AG09319 (cell line): ENCODE results near the gene GTF2IRD1.
"Not testable (repeated sequence)": the region's sequence is repeated elsewhere in the genome, so short reads cannot be mapped to it uniquely, and the experiment has no call there.

ENCODE experiments used
- DNase-seq: peaks from one replicate; pipeline ENCODE4 v3.0.0-alpha.2; 2010; ENCODE audit warnings: low read depth; ENCODE audit errors: extremely low read depth
- TF ChIP-seq, protein P1 (sequence below): IDR thresholded peaks from 2 replicates; pipeline ENCODE4 v1.5.1; 2011; ENCODE audit warnings: low read depth, mild to moderate bottlenecking, inconsistent platforms, low read length, moderate library complexity

The GTF2IRD1 gene

DNA sequence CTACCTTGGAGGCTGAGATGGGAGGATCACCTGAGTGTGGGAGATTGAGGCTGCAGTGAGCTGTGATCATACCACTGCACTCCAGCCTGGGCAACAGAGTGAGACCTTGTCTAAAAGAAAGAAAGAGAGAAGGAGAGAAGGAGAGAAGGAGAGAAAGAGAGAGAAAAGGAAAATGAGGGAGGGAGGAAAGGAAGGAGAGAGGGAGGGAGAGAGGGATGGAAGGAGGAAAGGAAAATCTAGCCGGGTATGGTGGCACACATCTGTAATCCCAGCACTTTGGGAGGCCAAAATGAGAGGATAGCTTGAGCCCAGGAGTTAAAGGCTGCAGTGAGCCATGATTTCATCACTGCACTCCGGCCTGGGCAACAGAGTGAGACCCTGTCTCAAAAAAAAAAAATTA, 42.9 kb upstream of the GTF2IRD1 start:
- TF ChIP-seq, protein P1, sequence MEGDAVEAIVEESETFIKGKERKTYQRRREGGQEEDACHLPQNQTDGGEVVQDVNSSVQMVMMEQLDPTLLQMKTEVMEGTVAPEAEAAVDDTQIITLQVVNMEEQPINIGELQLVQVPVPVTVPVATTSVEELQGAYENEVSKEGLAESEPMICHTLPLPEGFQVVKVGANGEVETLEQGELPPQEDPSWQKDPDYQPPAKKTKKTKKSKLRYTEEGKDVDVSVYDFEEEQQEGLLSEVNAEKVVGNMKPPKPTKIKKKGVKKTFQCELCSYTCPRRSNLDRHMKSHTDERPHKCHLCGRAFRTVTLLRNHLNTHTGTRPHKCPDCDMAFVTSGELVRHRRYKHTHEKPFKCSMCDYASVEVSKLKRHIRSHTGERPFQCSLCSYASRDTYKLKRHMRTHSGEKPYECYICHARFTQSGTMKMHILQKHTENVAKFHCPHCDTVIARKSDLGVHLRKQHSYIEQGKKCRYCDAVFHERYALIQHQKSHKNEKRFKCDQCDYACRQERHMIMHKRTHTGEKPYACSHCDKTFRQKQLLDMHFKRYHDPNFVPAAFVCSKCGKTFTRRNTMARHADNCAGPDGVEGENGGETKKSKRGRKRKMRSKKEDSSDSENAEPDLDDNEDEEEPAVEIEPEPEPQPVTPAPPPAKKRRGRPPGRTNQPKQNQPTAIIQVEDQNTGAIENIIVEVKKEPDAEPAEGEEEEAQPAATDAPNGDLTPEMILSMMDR = no peak

DNA sequence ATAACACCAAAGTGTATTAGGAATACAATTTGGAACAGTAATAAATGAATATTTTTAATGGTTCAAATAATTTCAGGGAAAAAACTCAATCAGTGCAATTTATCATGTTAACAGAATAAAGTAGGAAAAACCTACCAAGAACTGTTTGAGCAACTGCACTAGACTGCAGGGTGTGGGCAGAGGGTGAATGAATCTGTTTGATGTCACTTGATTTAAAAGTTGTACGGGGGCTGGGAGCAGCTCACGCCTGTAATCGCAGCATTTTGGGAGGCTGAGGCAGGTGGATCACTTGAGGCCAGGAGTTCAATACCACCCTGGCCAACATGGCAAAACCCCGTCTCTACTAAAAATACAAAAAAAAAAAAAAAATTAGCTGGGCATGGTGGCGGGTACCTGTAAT, 42.1 kb upstream of the GTF2IRD1 start:
- not testable (repeated sequence) for DNase-seq

More for the DNA sequence above, 42.9 kb upstream of the GTF2IRD1 start:
- no peak for DNase-seq

DNA sequence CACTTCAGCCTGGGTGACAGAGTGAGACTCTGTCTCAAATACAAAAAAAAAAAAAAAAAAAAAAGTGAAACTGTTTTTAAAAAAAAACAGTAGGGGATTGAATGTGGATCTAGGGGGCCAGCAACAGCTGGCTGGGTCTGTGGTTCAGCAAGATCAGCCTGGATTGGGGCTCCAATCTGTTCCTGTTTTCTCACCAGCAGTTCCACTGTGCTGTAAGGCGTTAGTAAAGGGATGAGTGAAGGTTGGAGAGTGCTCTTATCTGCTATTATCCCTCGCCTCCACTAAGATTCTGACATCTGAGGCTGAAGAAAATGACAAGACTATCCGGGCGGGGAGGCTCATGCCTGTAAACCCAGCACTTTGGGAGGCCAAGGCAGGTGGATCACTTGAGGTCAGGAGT, 41.6 kb upstream of the GTF2IRD1 start:
- no peak for DNase-seq
- TF ChIP-seq, protein P1 = no peak

DNA sequence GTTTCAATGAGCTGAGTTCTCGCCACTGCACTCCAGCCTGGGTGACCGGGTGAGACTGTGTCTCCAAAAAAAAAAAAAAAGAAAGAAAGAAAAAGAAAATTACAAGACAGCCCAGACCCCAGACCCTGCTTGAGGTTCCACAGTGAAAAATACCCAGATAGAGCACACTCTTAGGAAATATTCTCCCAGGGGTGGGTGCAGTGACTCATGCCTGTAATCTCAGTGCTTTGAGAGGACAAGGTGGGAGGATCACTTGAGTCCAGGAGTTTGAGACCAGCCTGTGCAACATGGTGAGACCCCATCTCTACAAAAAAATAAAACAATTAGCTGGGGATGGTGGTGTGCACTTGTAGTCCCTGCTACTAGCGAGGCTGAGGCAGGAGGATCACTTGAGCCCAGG, 41.1 kb upstream of the GTF2IRD1 start:
- TF ChIP-seq, protein P1 = no peak
- no peak for DNase-seq

DNA sequence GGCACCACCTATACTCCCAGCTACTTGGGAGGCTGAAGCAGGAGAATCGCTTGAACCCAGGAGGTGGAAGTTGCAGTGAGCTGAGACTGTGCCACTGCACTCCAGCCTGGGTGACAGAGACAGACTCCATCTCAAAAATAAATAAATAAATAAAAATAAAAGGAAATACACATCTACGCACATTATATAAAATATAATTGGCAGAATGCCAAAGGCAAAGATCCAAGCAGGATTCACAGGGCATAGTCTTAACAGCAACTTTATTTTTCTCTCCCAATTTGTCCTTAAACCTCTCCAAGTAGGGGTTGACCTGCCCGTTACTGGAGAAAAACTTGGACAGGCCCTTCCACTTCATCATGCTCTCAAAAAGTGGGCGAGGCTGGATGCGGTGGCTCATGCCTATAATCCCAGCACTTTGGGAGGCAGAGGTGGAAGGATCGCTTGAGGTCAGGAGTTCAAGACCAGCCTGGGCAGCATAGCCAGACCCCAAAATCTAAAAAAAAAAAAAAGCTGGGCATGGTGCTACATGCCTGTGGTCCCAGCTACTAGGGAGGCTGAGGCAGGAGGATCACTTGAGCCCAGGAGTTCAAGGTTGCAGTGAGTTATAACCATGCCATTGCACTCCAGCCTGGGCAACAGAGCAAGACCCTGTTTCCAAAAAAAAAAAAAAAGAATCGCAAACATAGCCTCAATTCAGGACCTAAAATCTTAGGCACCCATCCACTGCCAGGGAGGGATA, 38.9 kb upstream of the GTF2IRD1 start:
- DNase-seq = not testable (repeated sequence)

DNA sequence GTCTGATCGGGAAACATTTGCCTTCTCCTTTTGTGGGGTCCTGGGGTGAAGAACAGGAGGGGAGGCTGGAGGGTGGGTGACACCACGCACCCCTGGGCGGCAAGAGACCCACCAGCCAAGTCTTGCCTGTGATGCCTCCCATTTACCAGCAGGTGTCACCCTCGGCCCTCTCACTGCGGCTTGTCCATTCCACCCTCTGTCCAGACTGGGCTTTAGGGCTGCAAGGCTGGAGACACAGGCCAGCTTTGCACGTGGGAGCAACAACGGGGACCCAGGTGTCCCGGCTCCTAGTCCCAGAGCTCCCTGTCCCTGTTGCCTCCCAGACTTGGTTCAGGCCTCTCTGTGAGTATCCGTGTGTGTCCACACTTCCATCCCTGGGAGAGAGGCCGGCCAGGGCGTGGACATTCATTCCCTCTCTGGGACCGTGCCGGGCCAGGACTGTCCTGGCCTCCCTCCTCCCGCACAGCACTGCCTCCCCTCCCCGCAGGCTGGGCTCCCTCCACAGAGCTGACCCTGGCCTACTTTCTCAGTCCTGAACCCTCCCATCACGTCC, 36.2 kb upstream of the GTF2IRD1 start:
- DNase-seq = peak; percentile 36
- TF ChIP-seq, protein P1 = peak; percentile 98

DNA sequence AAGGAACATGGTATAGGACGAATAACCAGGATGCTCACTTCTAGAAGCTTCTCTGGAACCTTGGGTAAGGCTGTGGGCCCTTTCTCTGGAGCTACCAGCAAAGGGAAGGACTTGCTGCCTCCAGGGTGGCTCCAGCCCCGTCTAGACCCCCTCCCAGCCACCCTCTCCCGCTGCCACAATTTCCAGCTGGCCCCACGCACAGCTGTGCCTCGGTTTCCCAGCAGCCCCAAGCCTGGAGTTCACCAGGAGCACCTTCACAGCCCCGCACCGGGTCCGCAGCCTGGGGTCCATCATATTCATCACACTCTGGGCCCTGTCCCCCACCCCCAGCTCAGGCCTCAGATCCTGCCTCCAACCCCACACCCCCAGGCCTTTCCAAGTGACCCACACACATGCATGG, 35.6 kb upstream of the GTF2IRD1 start:
- DNase-seq = no peak
- TF ChIP-seq, protein P1 = no peak

DNA sequence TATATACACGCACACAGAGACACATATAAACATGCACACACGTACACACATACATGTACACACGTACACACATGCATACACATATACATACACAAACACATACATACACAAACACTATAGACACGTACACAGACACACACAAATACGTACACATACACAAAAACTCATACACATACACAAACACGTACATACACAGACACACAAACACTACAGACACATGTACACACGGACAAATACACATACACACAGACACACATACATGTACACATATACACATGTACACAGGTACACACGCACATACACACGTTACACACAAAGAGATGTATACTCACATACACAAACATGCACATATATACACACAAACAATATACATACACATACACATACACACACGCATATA, 35.2 kb upstream of the GTF2IRD1 start:
- DNase-seq = no peak

DNA sequence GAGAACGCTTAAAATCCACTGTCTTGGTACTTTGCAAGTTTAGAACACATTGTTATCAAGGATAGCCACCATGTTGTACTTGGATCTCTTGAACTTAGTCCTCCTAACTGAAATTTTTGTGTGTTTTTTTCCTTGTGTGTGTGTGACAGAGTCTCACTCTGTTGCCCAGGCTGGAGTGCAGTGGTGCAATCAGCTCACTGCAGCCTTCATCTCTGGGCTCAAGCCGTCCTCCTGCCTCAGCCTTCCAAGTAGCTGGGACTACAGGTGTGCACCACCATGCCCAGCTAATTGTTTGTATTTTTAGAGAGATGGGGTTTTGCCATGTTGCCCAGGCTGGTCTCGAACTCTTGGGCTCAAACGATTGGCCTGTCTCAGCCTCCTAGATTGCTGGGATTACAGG, 34.5 kb upstream of the GTF2IRD1 start:
- not testable (repeated sequence) for DNase-seq

More for the DNA sequence above, 35.2 kb upstream of the GTF2IRD1 start:
- TF ChIP-seq, protein P1 = no peak
